Measurements from ENCODE around the gene IRAK3.

Gene IRAK3

DNA sequence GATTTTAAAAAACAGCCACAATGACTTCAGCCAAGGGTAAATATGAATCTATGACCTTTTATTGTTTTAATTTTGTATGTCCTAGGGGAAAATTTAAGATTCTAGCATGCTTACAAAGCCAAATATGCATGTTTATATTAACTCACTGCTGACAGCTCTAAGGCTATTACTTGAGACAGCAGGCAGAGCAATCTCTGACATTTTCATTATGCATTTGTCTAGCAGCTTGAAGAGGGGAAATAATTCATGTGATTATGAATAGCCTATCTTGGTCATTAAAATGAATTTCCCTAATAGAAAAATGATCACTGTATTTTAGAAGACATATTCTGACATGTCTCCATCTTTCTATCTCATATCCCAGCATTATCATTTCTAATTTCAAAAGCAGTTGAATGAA lies 66.7 kb downstream of the IRAK3 start:
- Histone ChIP-seq H3K4me2 (no peak overlapping the region), H3K4me1 (ENCODE audit: low read depth, poor library complexity, severe bottlenecking) (peaks cover 12% of the 10 kb centered on the region), H3K4me3 (IDR thresholded peaks at IDR 0.05; ENCODE audit: insufficient read depth, low read depth, low read length) (no peak overlapping the region), H3K27ac (no peak overlapping the region), H3K9ac (no peak overlapping the region), H3K79me2 (ENCODE audit: insufficient read depth, low read depth) (no peaks in the 10 kb centered on the region), H3K36me3 (ENCODE audit: insufficient read depth) (no peaks in the 10 kb centered on the region), H4K20me1 (ENCODE audit: insufficient read depth) (no peaks in the 10 kb centered on the region), H2AFZ (ENCODE audit: low read depth) (no peak overlapping the region), H3K27me3 (ENCODE audit: insufficient read depth, low read depth) (no peaks in the 10 kb centered on the region)
- TF ChIP-seq, protein P1, sequence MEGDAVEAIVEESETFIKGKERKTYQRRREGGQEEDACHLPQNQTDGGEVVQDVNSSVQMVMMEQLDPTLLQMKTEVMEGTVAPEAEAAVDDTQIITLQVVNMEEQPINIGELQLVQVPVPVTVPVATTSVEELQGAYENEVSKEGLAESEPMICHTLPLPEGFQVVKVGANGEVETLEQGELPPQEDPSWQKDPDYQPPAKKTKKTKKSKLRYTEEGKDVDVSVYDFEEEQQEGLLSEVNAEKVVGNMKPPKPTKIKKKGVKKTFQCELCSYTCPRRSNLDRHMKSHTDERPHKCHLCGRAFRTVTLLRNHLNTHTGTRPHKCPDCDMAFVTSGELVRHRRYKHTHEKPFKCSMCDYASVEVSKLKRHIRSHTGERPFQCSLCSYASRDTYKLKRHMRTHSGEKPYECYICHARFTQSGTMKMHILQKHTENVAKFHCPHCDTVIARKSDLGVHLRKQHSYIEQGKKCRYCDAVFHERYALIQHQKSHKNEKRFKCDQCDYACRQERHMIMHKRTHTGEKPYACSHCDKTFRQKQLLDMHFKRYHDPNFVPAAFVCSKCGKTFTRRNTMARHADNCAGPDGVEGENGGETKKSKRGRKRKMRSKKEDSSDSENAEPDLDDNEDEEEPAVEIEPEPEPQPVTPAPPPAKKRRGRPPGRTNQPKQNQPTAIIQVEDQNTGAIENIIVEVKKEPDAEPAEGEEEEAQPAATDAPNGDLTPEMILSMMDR (conservative IDR thresholded peaks at IDR 0.05; ENCODE audit: low read depth, low read length): no peak

DNA sequence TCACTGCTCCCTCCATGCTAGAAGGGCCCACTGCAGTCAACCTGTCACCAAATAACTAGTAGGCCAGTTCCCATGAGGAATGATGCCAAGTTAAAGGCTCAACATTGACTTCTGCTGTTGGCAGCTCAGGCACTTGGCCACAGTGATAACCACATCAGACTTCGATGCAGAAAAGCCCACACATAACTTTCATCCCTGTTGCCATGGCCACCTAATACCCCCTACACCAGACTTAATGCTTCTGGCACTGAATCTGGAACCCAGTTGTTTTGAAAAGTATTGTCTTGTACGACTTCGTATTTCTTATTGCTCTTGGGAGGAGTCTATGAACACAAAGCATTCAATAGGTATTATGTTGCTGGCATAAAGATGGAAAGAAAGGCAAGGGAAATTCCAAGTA lies 69.0 kb downstream of the IRAK3 start:
- H2AFZ ChIP-seq (ENCODE audit: low read depth): no peak overlapping the region
- no peaks in the 10 kb centered on the region for H3K36me3 ChIP-seq (ENCODE audit: insufficient read depth)
- H3K4me2 ChIP-seq: no peak overlapping the region
- H3K4me3 ChIP-seq (IDR thresholded peaks at IDR 0.05; ENCODE audit: insufficient read depth, low read depth, low read length): no peak overlapping the region
- TF ChIP-seq, protein P1 (conservative IDR thresholded peaks at IDR 0.05; ENCODE audit: low read depth, low read length): no peak
- no peaks in the 10 kb centered on the region for H3K4me1 ChIP-seq (ENCODE audit: low read depth, poor library complexity, severe bottlenecking)
- no peak overlapping the region for H3K27ac ChIP-seq
- H3K9ac ChIP-seq: no peak overlapping the region
- H3K79me2 ChIP-seq (ENCODE audit: insufficient read depth, low read depth): no peaks in the 10 kb centered on the region
- no peaks in the 10 kb centered on the region for H3K27me3 ChIP-seq (ENCODE audit: insufficient read depth, low read depth)
- H4K20me1 ChIP-seq (ENCODE audit: insufficient read depth): no peaks in the 10 kb centered on the region

DNA sequence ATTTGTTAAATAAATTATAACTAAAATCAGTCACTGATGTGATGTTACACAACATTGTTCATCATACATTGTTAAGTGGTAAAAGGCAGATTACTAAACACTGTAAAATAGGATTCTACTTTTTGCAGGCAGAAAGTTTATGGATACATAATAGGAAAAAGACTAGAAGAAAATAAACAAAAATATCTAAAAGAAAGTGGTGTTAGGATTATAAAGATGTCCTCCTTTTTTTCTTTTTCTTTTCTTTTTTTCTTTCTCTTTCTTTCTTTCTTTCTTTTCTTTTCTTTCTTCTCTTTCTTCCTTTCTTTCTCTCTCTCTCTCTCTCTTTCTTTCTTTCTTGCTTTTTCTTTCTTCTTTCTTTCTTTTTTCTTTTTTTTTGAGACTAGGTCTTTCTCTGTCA lies 73.7 kb downstream of the IRAK3 start:
- Histone ChIP-seq H3K36me3 (ENCODE audit: insufficient read depth) (no peaks in the 10 kb centered on the region), H4K20me1 (ENCODE audit: insufficient read depth) (no peaks in the 10 kb centered on the region), H3K27me3 (ENCODE audit: insufficient read depth, low read depth) (no peaks in the 10 kb centered on the region), H3K4me1 (ENCODE audit: low read depth, poor library complexity, severe bottlenecking) (peaks cover 5% of the 10 kb centered on the region), H3K27ac (no peak overlapping the region), H3K4me2 (no peak overlapping the region), H3K79me2 (ENCODE audit: insufficient read depth, low read depth) (no peaks in the 10 kb centered on the region), H3K9ac (no peak overlapping the region), H3K4me3 (IDR thresholded peaks at IDR 0.05; ENCODE audit: insufficient read depth, low read depth, low read length) (no peak overlapping the region), H2AFZ (ENCODE audit: low read depth) (no peak overlapping the region)
- TF ChIP-seq, protein P1 (conservative IDR thresholded peaks at IDR 0.05; ENCODE audit: low read depth, low read length): no peak

DNA sequence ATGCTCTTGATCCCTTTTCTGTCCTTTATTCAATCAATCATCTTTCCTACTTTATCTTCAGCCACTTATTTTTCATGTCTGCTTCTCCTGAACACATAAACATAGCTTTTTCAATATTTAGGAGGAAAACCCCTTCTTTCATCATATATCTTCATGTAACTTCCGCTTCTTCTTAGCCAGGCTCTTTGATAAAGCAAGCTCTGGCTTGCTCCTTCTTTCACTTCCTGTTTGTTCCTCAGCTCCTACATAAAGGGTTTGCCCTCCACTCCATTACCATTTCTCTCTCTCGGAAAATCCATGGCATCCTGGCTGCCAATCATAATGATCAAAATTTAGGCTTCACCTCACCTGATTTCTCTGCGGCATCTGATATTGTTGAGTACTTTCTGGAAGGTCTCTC lies 79.5 kb downstream of the IRAK3 start:
- Histone ChIP-seq H4K20me1 (ENCODE audit: insufficient read depth) (no peaks in the 10 kb centered on the region), H3K4me1 (ENCODE audit: low read depth, poor library complexity, severe bottlenecking) (peaks cover 11% of the 10 kb centered on the region), H2AFZ (ENCODE audit: low read depth) (no peak overlapping the region), H3K4me2 (no peak overlapping the region), H3K9ac (no peak overlapping the region), H3K27ac (no peak overlapping the region), H3K36me3 (ENCODE audit: insufficient read depth) (no peaks in the 10 kb centered on the region), H3K4me3 (IDR thresholded peaks at IDR 0.05; ENCODE audit: insufficient read depth, low read depth, low read length) (no peak overlapping the region), H3K27me3 (ENCODE audit: insufficient read depth, low read depth) (no peaks in the 10 kb centered on the region), H3K79me2 (ENCODE audit: insufficient read depth, low read depth) (no peaks in the 10 kb centered on the region)
- TF ChIP-seq, protein P1 (conservative IDR thresholded peaks at IDR 0.05; ENCODE audit: low read depth, low read length): no peak

All from KMS-11 (cell line).